H1 (cell line): ENCODE data around the gene ZNF483.

Experiments
- CTCF ChIP-seq, 3 experiments: IDR thresholded peaks; 1 replicate in 2 of 3; 2 replicates in 1 of 3; pipeline versions ENCODE4 v1.5.1 to v1.6.1; 2011; ENCODE audit warnings: low read length in 3 of 3, mild to moderate bottlenecking in 3 of 3, inconsistent platforms in 2 of 3, low read depth in 1 of 3, moderate library complexity in 1 of 3; ENCODE audit not compliant: insufficient read depth in 1 of 3; ENCODE audit errors: control extremely low read depth in 1 of 3
- E2F6 ChIP-seq: IDR thresholded peaks from 2 replicates; pipeline ENCODE4 v1.6.1; 2012; ENCODE audit warnings: inconsistent platforms
- EP300 ChIP-seq, 2 experiments: IDR thresholded peaks; 1 replicate in 1 of 2; 2 replicates in 1 of 2; pipeline ENCODE4 v1.6.1; 2011 to 2012; ENCODE audit warnings: low read depth in 2 of 2, low read length in 2 of 2, mild to moderate bottlenecking in 2 of 2, borderline replicate concordance in 1 of 2, inconsistent platforms in 1 of 2, moderate library complexity in 1 of 2
- EZH2 ChIP-seq: fragments of 200-600 bp; sonication (generic); IDR thresholded peaks from 2 replicates; pipeline ENCODE4 v1.7.1; 2012; ENCODE audit warnings: low read depth, mild to moderate bottlenecking, moderate library complexity, low read length, inconsistent platforms; ENCODE audit not compliant: severe bottlenecking
- MAFK ChIP-seq: IDR thresholded peaks from 2 replicates; pipeline ENCODE4 v1.6.1; 2012; ENCODE audit warnings: low read depth, mild to moderate bottlenecking, improper control_type of control experiment, low read length
- NRF1 ChIP-seq: IDR thresholded peaks from 2 replicates; pipeline ENCODE4 v1.6.1; 2011; ENCODE audit warnings: mild to moderate bottlenecking, low read depth, low read length, improper control_type of control experiment
- RAD21 ChIP-seq, 2 experiments: IDR thresholded peaks in 1 of 2; conservative IDR thresholded peaks in 1 of 2; 2 replicates each; pipeline ENCODE4 v1.6.1; 2011; ENCODE audit warnings: low read depth in 2 of 2, low read length in 2 of 2, improper control_type of control experiment in 1 of 2, inconsistent platforms in 1 of 2, mild to moderate bottlenecking in 1 of 2, moderate library complexity in 1 of 2
- RXRA ChIP-seq: IDR thresholded peaks from 2 replicates; pipeline ENCODE4 v1.6.1; 2011; ENCODE audit warnings: low read depth, mild to moderate bottlenecking, low read length, moderate library complexity; ENCODE audit not compliant: insufficient read depth
- SAP30 ChIP-seq: fragments of 300-600 bp; sonication (generic); IDR thresholded peaks from 2 replicates; pipeline ENCODE4 v1.7.1; 2012; ENCODE audit warnings: low read length, moderate library complexity, mild to moderate bottlenecking, inconsistent platforms; ENCODE audit not compliant: insufficient read depth, insufficient replicate concordance
- SIN3A ChIP-seq, 2 experiments: IDR thresholded peaks in 1 of 2; conservative IDR thresholded peaks in 1 of 2; 2 replicates each; pipeline ENCODE4 v1.6.1; 2011 to 2012; ENCODE audit warnings: low read length in 2 of 2, improper control_type of control experiment in 1 of 2, low read depth in 1 of 2, mild to moderate bottlenecking in 1 of 2
- SRF ChIP-seq: IDR thresholded peaks from 2 replicates; pipeline ENCODE4 v1.6.1; 2011; ENCODE audit warnings: mild to moderate bottlenecking, low read depth, low read length, moderate library complexity
- TAF1 ChIP-seq: IDR thresholded peaks from 2 replicates; pipeline ENCODE4 v1.6.1; 2011; ENCODE audit warnings: mild to moderate bottlenecking, low read depth, low read length
- TBP ChIP-seq: IDR thresholded peaks from 2 replicates; pipeline ENCODE4 v1.6.1; 2011; ENCODE audit warnings: low read depth, low read length, improper control_type of control experiment
- YY1 ChIP-seq: IDR thresholded peaks from 2 replicates; pipeline ENCODE4 v1.6.1; 2011; ENCODE audit warnings: low read depth, mild to moderate bottlenecking, low read length

- TF ChIP-seq YY1 (no peak), TBP (no peak), CTCF (IDR thresholded peaks at IDR 0.05; ENCODE audit: control extremely low read depth in 1 of 3, insufficient read depth in 1 of 3, low read depth in 1 of 3, low read length in 3 of 3) (no peak), TAF1 (no peak), SIN3A (conservative IDR thresholded peaks at IDR 0.05 in 1 of 2, IDR thresholded peaks at IDR 0.05 in 1 of 2; ENCODE audit: low read depth in 1 of 2, low read length in 2 of 2) (no peak), SRF (no peak), MAFK (no peak), NRF1 (no peak), SAP30 (no peak), E2F6 (no peak), EZH2 (no peak), RXRA (no peak), EP300 (IDR thresholded peaks at IDR 0.05; ENCODE audit: borderline replicate concordance in 1 of 2, low read depth in 2 of 2, low read length in 2 of 2) (no peak), RAD21 (IDR thresholded peaks at IDR 0.05 in 1 of 2, conservative IDR thresholded peaks at IDR 0.05 in 1 of 2; ENCODE audit: low read depth in 2 of 2, low read length in 2 of 2) (no peak)
Measured at GRCh38 chr9:111502506-111502905, 22.5 kb upstream of the ZNF483 start.
